HEK293T (cell line): ENCODE data around the gene ZNF133.

Experiments
- ARNT ChIP-seq: fragments of 450-650 bp; IDR thresholded peaks from 2 replicates; pipeline ENCODE4 v1.6.1; 2017; ENCODE audit warnings: mild to moderate bottlenecking
- BHLHE40 ChIP-seq: fragments of 450-650 bp; IDR thresholded peaks from 2 replicates; pipeline ENCODE4 v1.6.1; 2016; ENCODE audit warnings: mild to moderate bottlenecking, moderate library complexity, borderline replicate concordance
- CTBP1 ChIP-seq: fragments of 450-650 bp; IDR thresholded peaks from 2 replicates; pipeline ENCODE4 v1.6.1; 2016; ENCODE audit warnings: borderline replicate concordance
- FOXA1 ChIP-seq: fragments of 450-650 bp; IDR thresholded peaks from 2 replicates; pipeline ENCODE4 v1.6.1; 2016; ENCODE audit warnings: mild to moderate bottlenecking
- FOXK2 ChIP-seq: fragments of 450-650 bp; IDR thresholded peaks from 2 replicates; pipeline ENCODE4 v1.6.1; 2016; ENCODE audit warnings: mild to moderate bottlenecking
- FOXM1 ChIP-seq: fragments of 450-650 bp; IDR thresholded peaks from 2 replicates; pipeline ENCODE4 v1.6.1; 2017; ENCODE audit warnings: mild to moderate bottlenecking, borderline replicate concordance
- HDGF ChIP-seq: fragments of 450-650 bp; IDR thresholded peaks from 2 replicates; pipeline ENCODE4 v1.6.1; 2017; ENCODE audit warnings: antibody characterized with exemption, borderline replicate concordance
- L3MBTL2 ChIP-seq: fragments of 450-650 bp; conservative IDR thresholded peaks from 2 replicates; pipeline ENCODE4 v1.6.1; 2016; ENCODE audit warnings: mild to moderate bottlenecking
- SP1 ChIP-seq: fragments of 450-650 bp; IDR thresholded peaks from 2 replicates; pipeline ENCODE4 v1.6.1; 2017
- SUZ12 ChIP-seq: fragments of 450-650 bp; IDR thresholded peaks from 2 replicates; pipeline ENCODE4 v1.6.1; 2016; ENCODE audit warnings: mild to moderate bottlenecking
- TARDBP ChIP-seq: fragments of 450-650 bp; IDR thresholded peaks from 2 replicates; pipeline ENCODE4 v1.6.1; 2016
- ZNF384 ChIP-seq: fragments of 450-650 bp; IDR thresholded peaks from 2 replicates; pipeline ENCODE4 v1.6.1; 2016
- TF ChIP-seq, protein P1 (sequence below): fragments of 450-650 bp; IDR thresholded peaks from 2 replicates; pipeline ENCODE4 v1.6.1; 2016

DNA sequence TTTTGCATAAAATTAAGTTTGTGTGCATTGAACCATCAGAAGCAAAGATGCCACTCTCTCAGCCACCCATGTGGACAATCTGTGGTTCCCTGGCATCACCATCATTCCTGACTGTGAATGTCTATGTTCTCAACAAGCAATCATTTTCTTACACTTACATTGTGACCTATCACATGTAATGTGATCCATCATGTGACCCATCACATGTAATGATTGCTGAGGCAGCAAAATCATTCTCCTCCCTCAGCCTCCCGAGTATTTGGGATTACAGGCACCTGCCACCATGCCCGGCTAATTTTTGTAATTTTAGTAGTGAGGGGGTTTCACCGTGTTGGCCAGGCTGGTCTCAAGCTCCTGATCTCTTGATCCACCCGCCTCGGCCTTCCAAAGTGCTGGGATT, 22.0 kb upstream of the ZNF133 start:
- no peak for TF ChIP-seq ARNT
- TF ChIP-seq SP1: no peak
- TF ChIP-seq FOXM1: no peak
- no peak for TF ChIP-seq HDGF
- TF ChIP-seq FOXA1: no peak
- TF ChIP-seq ZNF384: no peak
- no peak for TF ChIP-seq FOXK2
- no peak for TF ChIP-seq BHLHE40
- TF ChIP-seq L3MBTL2: no peak
- no peak for TF ChIP-seq TARDBP
- TF ChIP-seq SUZ12: no peak
- TF ChIP-seq, protein P1, sequence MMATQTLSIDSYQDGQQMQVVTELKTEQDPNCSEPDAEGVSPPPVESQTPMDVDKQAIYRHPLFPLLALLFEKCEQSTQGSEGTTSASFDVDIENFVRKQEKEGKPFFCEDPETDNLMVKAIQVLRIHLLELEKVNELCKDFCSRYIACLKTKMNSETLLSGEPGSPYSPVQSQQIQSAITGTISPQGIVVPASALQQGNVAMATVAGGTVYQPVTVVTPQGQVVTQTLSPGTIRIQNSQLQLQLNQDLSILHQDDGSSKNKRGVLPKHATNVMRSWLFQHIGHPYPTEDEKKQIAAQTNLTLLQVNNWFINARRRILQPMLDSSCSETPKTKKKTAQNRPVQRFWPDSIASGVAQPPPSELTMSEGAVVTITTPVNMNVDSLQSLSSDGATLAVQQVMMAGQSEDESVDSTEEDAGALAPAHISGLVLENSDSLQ: no peak
- TF ChIP-seq CTBP1: no peak
